GM12878 (cell line): ENCODE results near the gene TBCE. TPM values are rescaled to one million over a fixed set of nuclear protein-coding genes. Genes with fewer than 3 reads are reported as not detected.

Experiments
- ATAC-seq: fragments of 200-7000 bp; cut with Tn5 transposase; 3 replicates; pipeline ENCODE4 v1.9.1; 2020; ENCODE audit warnings: mild to moderate bottlenecking, moderate library complexity
- BruUV-seq: library from RNA; stranded (reverse); fragments of 400-500 nt; replicated peaks from 2 replicates; lab custom pipeline; 2021; lab: Mats Ljungman, UMichigan
- CTCF ChIA-PET: fragments of 300-600 bp; sonication (Branson Sonifier 250); formaldehyde crosslinking; extraction: SDS; loops from one replicate; lab custom pipeline; 2021; ENCODE audit warnings: inconsistent platforms; lab: Yijun Ruan, JAX
- POLR2A ChIA-PET: fragments of 350-600 bp; formaldehyde crosslinking; extraction: SDS; loops from one replicate; lab custom pipeline; 2021; ENCODE audit warnings: inconsistent platforms; lab: Charles Lee
- RAD21 ChIA-PET: fragments of 300-600 bp; sonication (Branson Sonifier 250); formaldehyde crosslinking; loops from one replicate; lab custom pipeline; 2023; ENCODE audit warnings: antibody characterized with exemption; ENCODE audit not compliant: unreplicated experiment; lab: Charles Lee
- SMC1A ChIA-PET: fragments of 300-600 bp; sonication (Branson Sonifier 250); formaldehyde crosslinking; loops from one replicate; lab custom pipeline; 2023; ENCODE audit not compliant: unreplicated experiment, uncharacterized antibody; lab: Charles Lee
- DNase-seq: peaks from one replicate; pipeline ENCODE4 v3.0.0-alpha.2; 2011; ENCODE audit warnings: low read depth, low spot score
- FAIRE-seq: peaks from 3 replicates; lab custom pipeline; 2011; peaks lifted over from hg19 to GRCh38; lab: Jason Lieb, UNC
- H2AFZ ChIP-seq: 2 replicates; pipeline ENCODE4 v1.6.0; 2011; ENCODE audit warnings: low read depth, low read length, control low read depth; ENCODE audit not compliant: control insufficient read depth
- H3K27ac ChIP-seq: 2 replicates; pipeline ENCODE4 v1.5.1; 2011; ENCODE audit warnings: control low read depth; ENCODE audit not compliant: control insufficient read depth, insufficient read depth
- H3K27me3 ChIP-seq, 2 experiments: replicated peaks in 1 of 2; 2 replicates each; pipeline versions ENCODE4 v1.6.0 to v1.6.1; 2011; ENCODE audit warnings: low read length in 1 of 2; ENCODE audit not compliant: control insufficient read depth in 2 of 2, insufficient read depth in 2 of 2
- H3K36me3 ChIP-seq, 2 experiments: 2 replicates each; pipeline ENCODE4 v1.5.1; 2011; ENCODE audit warnings: low read length in 1 of 2; ENCODE audit not compliant: control insufficient read depth in 2 of 2, insufficient read depth in 2 of 2
- H3K4me1 ChIP-seq: 2 replicates; pipeline ENCODE4 v1.6.1; 2011; ENCODE audit warnings: mild to moderate bottlenecking, low read length, moderate library complexity, mixed read lengths; ENCODE audit not compliant: control insufficient read depth, insufficient read depth
- H3K4me2 ChIP-seq: 2 replicates; pipeline ENCODE4 v1.6.0; 2011; ENCODE audit warnings: control low read depth; ENCODE audit not compliant: control insufficient read depth, insufficient read depth
- H3K4me3 ChIP-seq: fragments of 200-600 bp; sonication (generic); 2 replicates; pipeline ENCODE4 v1.5.1; 2016
- H3K79me2 ChIP-seq: 2 replicates; pipeline ENCODE4 v1.6.0; 2011; ENCODE audit warnings: low read length; ENCODE audit not compliant: control insufficient read depth, insufficient read depth
- H3K9ac ChIP-seq: 2 replicates; pipeline ENCODE4 v1.8.0; 2011; ENCODE audit warnings: low read length, control low read depth, mixed read lengths; ENCODE audit not compliant: control insufficient read depth, insufficient read depth
- H3K9me3 ChIP-seq: replicated peaks from 3 replicates; pipeline ENCODE4 v1.5.1; 2011; ENCODE audit warnings: mild to moderate bottlenecking, low read length; ENCODE audit not compliant: control insufficient read depth, insufficient read depth
- H4K20me1 ChIP-seq: 2 replicates; pipeline ENCODE4 v1.6.0; 2011; ENCODE audit not compliant: control insufficient read depth, insufficient read depth
- CEBPB ChIP-seq, 2 experiments: fragments of 150-350 bp in 1 of 2; IDR thresholded peaks; 2 replicates each; pipeline ENCODE4 v1.6.1; 2012 to 2014; ENCODE audit warnings: low read depth in 2 of 2, low read length in 2 of 2, borderline replicate concordance in 1 of 2, inconsistent platforms in 1 of 2
- CHD1 ChIP-seq: IDR thresholded peaks from 2 replicates; pipeline ENCODE4 v1.6.1; 2012; ENCODE audit warnings: low read depth, low read length, improper control_type of control experiment
- HDAC2 ChIP-seq: fragments of 200-600 bp; sonication (generic); IDR thresholded peaks from 2 replicates; pipeline ENCODE4 v1.6.1; 2017
- JUND ChIP-seq: IDR thresholded peaks from 2 replicates; pipeline ENCODE4 v1.6.1; 2012; ENCODE audit warnings: low read depth, mild to moderate bottlenecking, low read length, improper control_type of control experiment, moderate library complexity
- PKNOX1 ChIP-seq: fragments of 450-650 bp; IDR thresholded peaks from 2 replicates; pipeline ENCODE4 v1.6.1; 2016; ENCODE audit warnings: mild to moderate bottlenecking
- SMAD1 ChIP-seq: fragments of 450-650 bp; IDR thresholded peaks from 2 replicates; pipeline ENCODE4 v1.6.1; 2018; ENCODE audit warnings: mild to moderate bottlenecking, low read depth; ENCODE audit not compliant: partially characterized antibody
- SMAD5 ChIP-seq: IDR thresholded peaks from 2 replicates; pipeline ENCODE4 v1.6.1; 2016; ENCODE audit warnings: antibody characterized with exemption, low read depth
- SMARCA5 ChIP-seq: fragments of 450-650 bp; IDR thresholded peaks from 2 replicates; pipeline ENCODE4 v1.6.1; 2017; ENCODE audit warnings: mild to moderate bottlenecking
- SMC3 ChIP-seq: IDR thresholded peaks from 2 replicates; pipeline ENCODE4 v1.6.1; 2011; ENCODE audit warnings: low read length, improper control_type of control experiment, borderline replicate concordance
- SREBF1 ChIP-seq: IDR thresholded peaks from 2 replicates; pipeline ENCODE4 v1.6.1; 2012; ENCODE audit warnings: mild to moderate bottlenecking, low read length
- SUZ12 ChIP-seq: fragments of 200-600 bp; sonication (generic); IDR thresholded peaks from one replicate; pipeline ENCODE4 v1.6.1; 2018; ENCODE audit warnings: antibody characterized with exemption, mild to moderate bottlenecking; ENCODE audit not compliant: unreplicated experiment
- TARDBP ChIP-seq: IDR thresholded peaks from 2 replicates; pipeline ENCODE4 v1.6.1; 2016; ENCODE audit warnings: borderline replicate concordance
- WGBS: methylation state at CpG from one replicate; pipeline ENCODE4 v1.1.6; 2016; ENCODE audit warnings: low lambda C conversion rate; ENCODE audit not compliant: insufficient replicate concordance, insufficient coverage; ENCODE audit errors: missing lambda C conversion rate; 5-methylcytosine and 5-hydroxymethylcytosine counted together
- in situ Hi-C: fragments of 300-500 bp; cut with MboI; formaldehyde crosslinking; loops from 9 replicates; pipeline ENCODE4 v1.14.3; 2018; ENCODE audit warnings: mixed read lengths
- intact Hi-C: fragments of 100-400 bp; cut with micrococcal nuclease; formaldehyde crosslinking; loops from one replicate; pipeline ENCODE4 v1.14.2; 2022; ENCODE audit not compliant: unreplicated experiment
- polyA plus RNA-seq, 11 experiments: library from polyadenylated mRNA; depleted of rRNA in 4 of 11; unstranded in 6 of 11; stranded (reverse) in 5 of 11; fragments of >200 nt; fragmentation: Nextera tagmentation in 4 of 11; fragmentation: Illumina TruSeq in 1 of 11; extraction: Ambion mirVana in 4 of 11; extraction: Trizol in 1 of 11; gene quantifications; 1 replicate in 1 of 11; 2 replicates in 10 of 11; pipeline versions ENCODE4 v1.2.1 to v1.2.3, GENCODE V29; 2011 to 2016; ENCODE audit warnings: inconsistent platforms in 2 of 11, missing spikeins in 2 of 11, low read depth in 1 of 11
- total RNA-seq, 4 experiments: library from RNA; depleted of rRNA in 3 of 4; stranded (reverse); fragments of >200 nt in 3 of 4; fragmentation: Illumina TruSeq in 1 of 4; extraction: Trizol in 1 of 4; gene quantifications; 2 replicates each; pipeline versions ENCODE4 v1.2.1 to v1.2.3, GENCODE V29; 2013 to 2021
- TF ChIP-seq, protein P1 (sequence below): fragments of 150-350 bp; IDR thresholded peaks from 2 replicates; pipeline ENCODE4 v1.6.1; 2016; ENCODE audit warnings: low read depth, low read length

Gene TBCE
- total and polyA plus RNA-seq, 10 of the 15 experiments (the other 5 are each of a cell fraction or from before 2014, with no cell fraction given) = 22.7 to 48.7 (median 29.2) TPM

GRCh38 chr1:235455097-235455496 lies 87.9 kb downstream of the TBCE start:
- BruUV-seq = no TSS peak
- in situ Hi-C loops = no loop called here
- no peak overlapping the region for H2AFZ ChIP-seq

More at GRCh38 chr1:235455097-235455496, 87.9 kb downstream of the TBCE start:
- Histone ChIP-seq H3K27ac (no peak overlapping the region), H3K4me3 (no peak overlapping the region), H3K4me1 (no peaks in the 10 kb centered on the region), H3K79me2 (no peaks in the 10 kb centered on the region), H3K27me3 (no peaks in the 10 kb centered on the region), H4K20me1 (no peaks in the 10 kb centered on the region), H3K36me3 (peaks cover 0 to 6% of the 10 kb centered on the region in 2 experiments; a peak in 2 of 4 replicates), H3K9ac (no peak overlapping the region), H3K9me3 (no peaks in the 10 kb centered on the region), H3K4me2 (no peak overlapping the region)
- RAD21 ChIA-PET = no interaction called here
- CTCF ChIA-PET = no interaction called here
- DNase-seq = no peak
- WGBS = 52% methylated on average over 2 of the region's 2 CpGs
- TF ChIP-seq SUZ12 = no peak
- no peak for TF ChIP-seq SMAD5
- TF ChIP-seq TARDBP = no peak
- TF ChIP-seq SMARCA5 = no peak
- no peak for TF ChIP-seq JUND
- TF ChIP-seq SREBF1 = no peak
- TF ChIP-seq SMC3 = no peak
- no peak for TF ChIP-seq PKNOX1
- TF ChIP-seq, protein P1, sequence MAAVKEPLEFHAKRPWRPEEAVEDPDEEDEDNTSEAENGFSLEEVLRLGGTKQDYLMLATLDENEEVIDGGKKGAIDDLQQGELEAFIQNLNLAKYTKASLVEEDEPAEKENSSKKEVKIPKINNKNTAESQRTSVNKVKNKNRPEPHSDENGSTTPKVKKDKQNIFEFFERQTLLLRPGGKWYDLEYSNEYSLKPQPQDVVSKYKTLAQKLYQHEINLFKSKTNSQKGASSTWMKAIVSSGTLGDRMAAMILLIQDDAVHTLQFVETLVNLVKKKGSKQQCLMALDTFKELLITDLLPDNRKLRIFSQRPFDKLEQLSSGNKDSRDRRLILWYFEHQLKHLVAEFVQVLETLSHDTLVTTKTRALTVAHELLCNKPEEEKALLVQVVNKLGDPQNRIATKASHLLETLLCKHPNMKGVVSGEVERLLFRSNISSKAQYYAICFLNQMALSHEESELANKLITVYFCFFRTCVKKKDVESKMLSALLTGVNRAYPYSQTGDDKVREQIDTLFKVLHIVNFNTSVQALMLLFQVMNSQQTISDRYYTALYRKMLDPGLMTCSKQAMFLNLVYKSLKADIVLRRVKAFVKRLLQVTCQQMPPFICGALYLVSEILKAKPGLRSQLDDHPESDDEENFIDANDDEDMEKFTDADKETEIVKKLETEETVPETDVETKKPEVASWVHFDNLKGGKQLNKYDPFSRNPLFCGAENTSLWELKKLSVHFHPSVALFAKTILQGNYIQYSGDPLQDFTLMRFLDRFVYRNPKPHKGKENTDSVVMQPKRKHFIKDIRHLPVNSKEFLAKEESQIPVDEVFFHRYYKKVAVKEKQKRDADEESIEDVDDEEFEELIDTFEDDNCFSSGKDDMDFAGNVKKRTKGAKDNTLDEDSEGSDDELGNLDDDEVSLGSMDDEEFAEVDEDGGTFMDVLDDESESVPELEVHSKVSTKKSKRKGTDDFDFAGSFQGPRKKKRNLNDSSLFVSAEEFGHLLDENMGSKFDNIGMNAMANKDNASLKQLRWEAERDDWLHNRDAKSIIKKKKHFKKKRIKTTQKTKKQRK = no peak
- no peak for TF ChIP-seq CEBPB (IDR thresholded peaks at IDR 0.05; ENCODE audit: borderline replicate concordance in 1 of 2, low read depth in 2 of 2, low read length in 2 of 2)
- TF ChIP-seq CHD1 = no peak
- no peak for TF ChIP-seq SMAD1
- no peak for TF ChIP-seq HDAC2
- FAIRE-seq = no peak
- SMC1A ChIA-PET = interaction anchor here (1.4 to 1.5 kb wide), 2 partner anchors 12 kb away, joined by 3 to 4 read pairs; no protein-coding TSS in a partner anchor
- POLR2A ChIA-PET = no interaction called here
- no peak for ATAC-seq
- intact Hi-C loops = no loop called here
